ENCODE data around the gene RBM47.

RBM47 gene

GRCh38 chr4:40388239-40388638 lies 241.4 kb downstream of the RBM47 start:
- no CpG with 5 or more reads among the region's 6 CpGs for WGBS, 2 donors (ENCODE audit: extremely low coverage in 2 of 2, insufficient read length in 2 of 2, insufficient replicate concordance in 1 of 2)
- Histone ChIP-seq H3K36me3 (replicated peaks in 1 of 2; ENCODE audit: control insufficient read depth in 2 of 2, insufficient read depth in 2 of 2, low read length in 2 of 2) (no peaks in the 10 kb centered on the region), H2AK5ac (ENCODE audit: low read depth, low read length) (no peak overlapping the region), H2BK5ac (ENCODE audit: low read length) (no peak overlapping the region), H2BK120ac (ENCODE audit: low read depth, low read length) (no peak overlapping the region), H3K14ac (ENCODE audit: low read length) (no peak overlapping the region), H3K9ac (ENCODE audit: low read depth, low read length, poor library complexity) (no peak overlapping the region), H3K27me3 (ENCODE audit: control insufficient read depth in 3 of 3, insufficient read depth in 3 of 3, low read depth in 1 of 3, low read length in 3 of 3) (no peaks in the 10 kb centered on the region), H3K4ac (ENCODE audit: low read length) (no peak overlapping the region), H3K9me3 (replicated peaks in 1 of 2; ENCODE audit: control insufficient read depth in 2 of 2, insufficient read depth in 1 of 2, low read depth in 1 of 2, low read length in 2 of 2) (no peaks in the 10 kb centered on the region), H3K23ac (ENCODE audit: low read depth, low read length, poor library complexity) (no peak overlapping the region), H2AFZ (ENCODE audit: low read length) (peak overlapping the region; percentile 57), H3K4me1 (ENCODE audit: control insufficient read depth in 2 of 2, insufficient read depth in 1 of 2, low read depth in 1 of 2, low read length in 2 of 2) (peaks cover 0 to 6% of the 10 kb centered on the region in 2 donors), H3K18ac (ENCODE audit: low read length) (no peak overlapping the region), H4K91ac (ENCODE audit: low read depth, low read length, poor library complexity) (no peak overlapping the region), H4K8ac (ENCODE audit: low read depth, low read length) (no peak overlapping the region), H2BK12ac (ENCODE audit: low read length) (no peak overlapping the region), H3K27ac (replicated peaks; ENCODE audit: low read length) (no peak overlapping the region), H3K79me1 (ENCODE audit: low read depth, low read length) (no peaks in the 10 kb centered on the region), H3K4me2 (ENCODE audit: insufficient read depth, low read length, poor library complexity, severe bottlenecking) (no peak overlapping the region), H3K4me3 (ENCODE audit: low read length in 2 of 2) (no peak overlapping the region), H2BK15ac (ENCODE audit: low read length) (no peak overlapping the region)
- DNase-seq (ENCODE audit: low spot score), result no peak

DNA sequence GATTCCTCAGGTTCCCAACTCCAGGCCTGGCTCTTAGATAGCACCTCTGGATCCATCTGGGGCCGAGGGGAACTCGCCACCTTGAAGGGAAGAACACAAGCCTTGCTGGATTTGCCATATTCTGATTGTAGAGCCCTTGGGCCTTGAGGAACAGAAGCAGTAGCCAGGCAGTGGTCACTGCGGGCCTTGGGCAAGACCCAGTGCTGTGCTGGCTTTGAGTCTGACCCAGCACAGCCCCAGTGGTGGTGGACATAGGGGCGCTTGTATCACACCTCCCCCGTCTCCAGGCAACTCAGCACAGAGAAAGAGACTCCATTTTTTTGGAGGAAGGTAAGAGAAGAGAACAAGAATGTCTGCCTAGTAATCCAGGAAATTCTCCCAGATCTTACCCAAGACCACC lies 249.0 kb downstream of the RBM47 start:
- no peak for DNase-seq (ENCODE audit: low spot score)
- no peak overlapping the region for H2BK12ac ChIP-seq (ENCODE audit: low read length)
- no peak overlapping the region for H4K91ac ChIP-seq (ENCODE audit: low read depth, low read length, poor library complexity)
- H3K79me1 ChIP-seq (ENCODE audit: low read depth, low read length), result no peaks in the 10 kb centered on the region
- no peak overlapping the region for H2BK120ac ChIP-seq (ENCODE audit: low read depth, low read length)
- H3K27me3 ChIP-seq (ENCODE audit: control insufficient read depth in 3 of 3, insufficient read depth in 3 of 3, low read depth in 1 of 3, low read length in 3 of 3), result no peaks in the 10 kb centered on the region
- no peak overlapping the region for H2BK15ac ChIP-seq (ENCODE audit: low read length)
- no CpG with 5 or more reads among the region's 5 CpGs for WGBS, 2 donors (ENCODE audit: extremely low coverage in 2 of 2, insufficient read length in 2 of 2, insufficient replicate concordance in 1 of 2)
- no peak overlapping the region for H2AK5ac ChIP-seq (ENCODE audit: low read depth, low read length)
- no peak overlapping the region for H3K14ac ChIP-seq (ENCODE audit: low read length)
- H2BK5ac ChIP-seq (ENCODE audit: low read length), result no peak overlapping the region
- H3K18ac ChIP-seq (ENCODE audit: low read length), result no peak overlapping the region
- H3K4me3 ChIP-seq (ENCODE audit: low read length in 2 of 2), result no peak overlapping the region
- H3K27ac ChIP-seq (replicated peaks; ENCODE audit: low read length), result no peak overlapping the region
- H4K8ac ChIP-seq (ENCODE audit: low read depth, low read length), result no peak overlapping the region
- no peaks in the 10 kb centered on the region for H3K36me3 ChIP-seq (replicated peaks in 1 of 2; ENCODE audit: control insufficient read depth in 2 of 2, insufficient read depth in 2 of 2, low read length in 2 of 2)
- H3K9ac ChIP-seq (ENCODE audit: low read depth, low read length, poor library complexity), result no peak overlapping the region
- H3K4me2 ChIP-seq (ENCODE audit: insufficient read depth, low read length, poor library complexity, severe bottlenecking), result no peak overlapping the region
- no peak overlapping the region for H3K23ac ChIP-seq (ENCODE audit: low read depth, low read length, poor library complexity)
- no peaks in the 10 kb centered on the region for H3K4me1 ChIP-seq (ENCODE audit: control insufficient read depth in 2 of 2, insufficient read depth in 1 of 2, low read depth in 1 of 2, low read length in 2 of 2)
- no peaks in the 10 kb centered on the region for H3K9me3 ChIP-seq (replicated peaks in 1 of 2; ENCODE audit: control insufficient read depth in 2 of 2, insufficient read depth in 1 of 2, low read depth in 1 of 2, low read length in 2 of 2)
- H3K4ac ChIP-seq (ENCODE audit: low read length), result no peak overlapping the region
- no peak overlapping the region for H2AFZ ChIP-seq (ENCODE audit: low read length)

DNA sequence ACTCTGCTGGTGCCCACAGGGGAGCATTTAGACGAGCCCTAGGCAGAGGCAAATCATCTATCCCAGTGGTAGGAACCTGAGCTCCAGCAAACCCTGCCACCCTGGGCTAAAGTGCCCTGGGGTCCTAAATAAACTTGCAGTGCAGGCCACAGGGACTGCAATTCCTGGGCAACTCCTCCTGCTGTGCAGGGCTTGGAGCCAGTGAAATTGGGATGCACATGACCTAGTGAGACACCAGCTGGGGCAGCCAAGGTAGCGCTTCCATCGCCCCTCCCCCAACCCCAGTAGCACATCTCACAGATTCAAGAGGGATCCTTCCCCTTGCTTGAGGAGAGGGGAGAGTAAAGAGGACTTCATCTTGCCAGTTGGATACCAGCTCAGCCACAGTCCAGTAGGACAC lies 250.4 kb downstream of the RBM47 start:
- no peak overlapping the region for H3K18ac ChIP-seq (ENCODE audit: low read length)
- no peak overlapping the region for H3K14ac ChIP-seq (ENCODE audit: low read length)
- no peaks in the 10 kb centered on the region for H3K36me3 ChIP-seq (replicated peaks in 1 of 2; ENCODE audit: control insufficient read depth in 2 of 2, insufficient read depth in 2 of 2, low read length in 2 of 2)
- H4K8ac ChIP-seq (ENCODE audit: low read depth, low read length), result no peak overlapping the region
- H3K79me1 ChIP-seq (ENCODE audit: low read depth, low read length), result no peaks in the 10 kb centered on the region
- DNase-seq (ENCODE audit: low spot score), result no peak
- H3K9me3 ChIP-seq (replicated peaks in 1 of 2; ENCODE audit: control insufficient read depth in 2 of 2, insufficient read depth in 1 of 2, low read depth in 1 of 2, low read length in 2 of 2), result no peaks in the 10 kb centered on the region
- no peak overlapping the region for H2BK5ac ChIP-seq (ENCODE audit: low read length)
- no peak overlapping the region for H2AK5ac ChIP-seq (ENCODE audit: low read depth, low read length)
- no peak overlapping the region for H2AFZ ChIP-seq (ENCODE audit: low read length)
- H3K4me1 ChIP-seq (ENCODE audit: control insufficient read depth in 2 of 2, insufficient read depth in 1 of 2, low read depth in 1 of 2, low read length in 2 of 2), result no peaks in the 10 kb centered on the region
- H3K9ac ChIP-seq (ENCODE audit: low read depth, low read length, poor library complexity), result no peak overlapping the region
- H4K91ac ChIP-seq (ENCODE audit: low read depth, low read length, poor library complexity), result no peak overlapping the region
- H3K27me3 ChIP-seq (ENCODE audit: control insufficient read depth in 3 of 3, insufficient read depth in 3 of 3, low read depth in 1 of 3, low read length in 3 of 3), result no peaks in the 10 kb centered on the region
- no peak overlapping the region for H3K4me3 ChIP-seq (ENCODE audit: low read length in 2 of 2)
- no peak overlapping the region for H3K4ac ChIP-seq (ENCODE audit: low read length)
- H3K23ac ChIP-seq (ENCODE audit: low read depth, low read length, poor library complexity), result no peak overlapping the region
- H3K27ac ChIP-seq (replicated peaks; ENCODE audit: low read length), result no peak overlapping the region
- H2BK120ac ChIP-seq (ENCODE audit: low read depth, low read length), result no peak overlapping the region
- H2BK15ac ChIP-seq (ENCODE audit: low read length), result no peak overlapping the region
- no CpG with 5 or more reads among the region's 3 CpGs for WGBS, 2 donors (ENCODE audit: extremely low coverage in 2 of 2, insufficient read length in 2 of 2, insufficient replicate concordance in 1 of 2)
- H2BK12ac ChIP-seq (ENCODE audit: low read length), result no peak overlapping the region
- H3K4me2 ChIP-seq (ENCODE audit: insufficient read depth, low read length, poor library complexity, severe bottlenecking), result no peak overlapping the region

DNA sequence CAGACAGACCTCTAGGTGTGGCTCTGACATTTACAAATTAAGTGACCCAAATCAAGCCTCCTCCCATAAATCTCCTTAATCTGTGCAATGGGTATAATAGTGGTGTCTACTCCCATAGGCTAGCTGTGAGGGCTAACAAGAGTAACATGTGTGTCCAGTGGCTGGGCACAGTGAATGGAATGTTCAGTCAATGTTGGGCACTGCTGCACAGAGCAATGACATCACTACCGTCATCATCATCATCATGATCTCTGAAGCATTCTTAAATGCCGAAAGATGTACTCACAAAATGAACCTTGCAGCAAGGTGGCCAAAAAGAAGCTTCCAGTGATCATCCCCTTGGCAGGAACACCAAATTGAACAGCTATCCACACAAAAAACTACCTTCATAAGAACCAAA lies 251.0 kb downstream of the RBM47 start:
- no peak overlapping the region for H3K27ac ChIP-seq (replicated peaks; ENCODE audit: low read length)

More for the DNA sequence above, 251.0 kb downstream of the RBM47 start:
- Histone ChIP-seq H2BK15ac (ENCODE audit: low read length) (no peak overlapping the region), H3K14ac (ENCODE audit: low read length) (no peak overlapping the region), H2AFZ (ENCODE audit: low read length) (no peak overlapping the region), H3K4me3 (ENCODE audit: low read length in 2 of 2) (no peak overlapping the region), H4K91ac (ENCODE audit: low read depth, low read length, poor library complexity) (no peak overlapping the region), H2BK12ac (ENCODE audit: low read length) (no peak overlapping the region), H3K4me1 (ENCODE audit: control insufficient read depth in 2 of 2, insufficient read depth in 1 of 2, low read depth in 1 of 2, low read length in 2 of 2) (no peaks in the 10 kb centered on the region), H3K9me3 (replicated peaks in 1 of 2; ENCODE audit: control insufficient read depth in 2 of 2, insufficient read depth in 1 of 2, low read depth in 1 of 2, low read length in 2 of 2) (no peaks in the 10 kb centered on the region), H2BK120ac (ENCODE audit: low read depth, low read length) (no peak overlapping the region), H4K8ac (ENCODE audit: low read depth, low read length) (no peak overlapping the region), H3K18ac (ENCODE audit: low read length) (no peak overlapping the region), H3K4me2 (ENCODE audit: insufficient read depth, low read length, poor library complexity, severe bottlenecking) (no peak overlapping the region), H2AK5ac (ENCODE audit: low read depth, low read length) (no peak overlapping the region), H3K23ac (ENCODE audit: low read depth, low read length, poor library complexity) (no peak overlapping the region), H3K27me3 (ENCODE audit: control insufficient read depth in 3 of 3, insufficient read depth in 3 of 3, low read depth in 1 of 3, low read length in 3 of 3) (no peaks in the 10 kb centered on the region), H2BK5ac (ENCODE audit: low read length) (no peak overlapping the region), H3K79me1 (ENCODE audit: low read depth, low read length) (no peaks in the 10 kb centered on the region), H3K4ac (ENCODE audit: low read length) (no peak overlapping the region), H3K36me3 (replicated peaks in 1 of 2; ENCODE audit: control insufficient read depth in 2 of 2, insufficient read depth in 2 of 2, low read length in 2 of 2) (no peaks in the 10 kb centered on the region), H3K9ac (ENCODE audit: low read depth, low read length, poor library complexity) (no peak overlapping the region)
- no peak for DNase-seq (ENCODE audit: low spot score)
- WGBS, 2 donors (ENCODE audit: extremely low coverage in 2 of 2, insufficient read length in 2 of 2, insufficient replicate concordance in 1 of 2), result no CpG with 5 or more reads among the region's 2 CpGs

Data from neuronal stem cell (in vitro differentiated cells).